ENCODE results near the gene SATB2.

The SATB2 gene

DNA sequence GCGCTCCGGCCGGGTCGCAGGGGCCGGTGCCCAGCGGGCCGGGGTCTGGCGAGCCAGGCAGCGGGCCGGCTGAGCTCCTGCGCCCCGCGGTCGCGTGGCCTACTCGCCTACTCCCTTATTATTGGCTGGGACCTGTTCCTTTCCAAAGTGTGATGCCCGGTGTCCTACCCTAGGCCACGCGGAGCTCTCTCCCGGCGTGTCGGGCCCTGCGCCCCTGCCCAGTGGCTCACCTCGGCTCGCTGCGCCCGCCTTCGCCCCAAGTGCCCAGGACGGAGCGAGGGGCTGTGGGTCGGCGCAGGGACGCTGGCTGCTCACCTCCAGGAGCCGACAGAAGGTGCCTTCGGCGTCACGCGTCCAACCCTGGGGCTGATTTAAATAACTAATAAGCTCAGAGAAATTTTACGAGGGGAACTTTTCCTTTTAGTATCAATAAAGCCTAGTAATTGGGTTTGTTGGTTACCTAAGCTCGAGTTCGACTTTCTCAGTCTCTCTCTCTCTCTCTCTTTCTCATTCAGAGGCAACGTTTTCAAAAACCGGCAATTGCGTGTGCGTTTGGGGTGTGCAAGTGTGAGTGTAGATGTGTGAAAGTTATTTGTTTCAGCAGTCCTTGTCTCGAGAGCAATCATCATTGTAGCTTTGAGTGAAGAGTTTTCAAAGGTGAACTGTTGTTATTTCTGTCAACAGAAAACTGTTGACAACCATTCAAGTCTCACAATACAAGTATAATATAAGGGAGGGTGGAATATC lies 7.0 kb upstream of the SATB2 start:
- Histone ChIP-seq H3K79me2 (ENCODE audit: control insufficient read depth, insufficient read depth, low read length) (no peaks in the 10 kb centered on the region), H3K79me1 (ENCODE audit: low read length) (no peaks in the 10 kb centered on the region), H2AK5ac (ENCODE audit: low read length) (no peak overlapping the region), H3K56ac (ENCODE audit: low read length) (no peak overlapping the region), H4K8ac (ENCODE audit: low read depth, low read length) (no peak overlapping the region), H3K36me3 (ENCODE audit: control insufficient read depth, insufficient read depth, low read length) (no peaks in the 10 kb centered on the region), H3K4ac (ENCODE audit: low read depth, low read length) (no peak overlapping the region), H3K4me2 (ENCODE audit: low read length) (peak overlapping the region; percentile 11), H3K23ac (ENCODE audit: low read length) (no peak overlapping the region), H3K4me3 (ENCODE audit: low read length) (no peak overlapping the region), H3K9ac (ENCODE audit: low read length) (no peak overlapping the region), H4K5ac (ENCODE audit: low read length) (no peak overlapping the region), H3K27ac (ENCODE audit: low read depth, low read length) (no peak overlapping the region), H2BK5ac (ENCODE audit: low read length) (no peak overlapping the region), H3K4me1 (ENCODE audit: control insufficient read depth, low read depth, low read length) (peaks cover 2% of the 10 kb centered on the region), H2BK120ac (ENCODE audit: low read depth, low read length) (no peak overlapping the region), H3K18ac (ENCODE audit: low read length) (no peak overlapping the region), H2BK15ac (replicated peaks; ENCODE audit: low read depth) (no peak overlapping the region), H3K27me3 (ENCODE audit: insufficient read depth, low read length, poor library complexity) (peaks cover 74% of the 10 kb centered on the region)
- no CpG with 5 or more reads among the region's 46 CpGs for WGBS (ENCODE audit: extremely low coverage, insufficient coverage, low lambda C conversion rate)
- no peak for DNase-seq

DNA sequence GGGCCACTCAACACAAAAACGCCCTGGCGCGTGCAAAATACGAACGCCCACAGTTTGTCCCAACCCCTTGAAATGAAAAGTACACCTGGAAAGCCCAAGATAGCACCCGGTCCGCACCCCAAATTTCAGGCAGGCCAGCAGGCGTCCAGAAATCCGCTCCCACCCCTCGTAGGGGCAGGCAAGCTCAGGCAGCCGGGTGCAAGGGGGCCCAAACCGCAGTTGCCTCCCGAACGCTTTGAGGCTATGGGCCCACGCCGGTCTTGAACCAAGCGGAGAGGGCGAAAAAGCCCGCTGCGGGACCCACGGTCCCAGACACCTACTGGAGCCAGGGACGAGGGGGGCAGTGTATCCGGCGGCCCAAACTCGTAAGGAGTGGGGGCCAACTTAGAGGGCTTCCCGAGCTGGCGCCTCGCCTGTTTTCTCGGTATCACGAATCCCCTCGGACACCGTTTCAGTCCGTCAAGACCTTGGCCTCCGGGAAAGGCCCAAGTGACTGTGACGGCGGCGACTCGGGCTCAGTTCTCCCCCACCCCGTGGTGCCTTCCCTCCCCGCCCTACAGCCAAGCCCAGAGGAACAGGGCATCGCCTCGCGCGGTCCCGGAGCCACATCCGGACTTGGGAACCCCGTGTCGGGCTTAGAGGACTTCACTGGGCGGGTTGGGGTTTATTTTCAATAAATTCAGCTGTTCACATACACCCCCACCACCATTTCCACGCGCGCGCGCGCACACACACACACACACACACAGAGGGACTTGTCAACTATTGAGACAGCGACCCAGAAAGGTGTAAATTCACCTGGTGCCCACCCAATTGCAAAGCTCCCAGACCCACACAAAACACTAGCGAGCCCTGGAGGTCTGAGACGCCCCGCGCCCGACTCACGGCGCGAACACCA lies 6.2 kb upstream of the SATB2 start:
- peak overlapping the region; percentile 21 for H3K9ac ChIP-seq (ENCODE audit: low read length)
- no CpG with 5 or more reads among the region's 64 CpGs for WGBS (ENCODE audit: extremely low coverage, insufficient coverage, low lambda C conversion rate)
- no peak overlapping the region for H3K4me3 ChIP-seq (ENCODE audit: low read length)
- no peak overlapping the region for H2BK15ac ChIP-seq (replicated peaks; ENCODE audit: low read depth)
- H3K56ac ChIP-seq (ENCODE audit: low read length) = peak overlapping the region; percentile 44
- H3K18ac ChIP-seq (ENCODE audit: low read length) = no peak overlapping the region
- no peak overlapping the region for H2BK120ac ChIP-seq (ENCODE audit: low read depth, low read length)
- no peaks in the 10 kb centered on the region for H3K79me1 ChIP-seq (ENCODE audit: low read length)
- H4K8ac ChIP-seq (ENCODE audit: low read depth, low read length) = no peak overlapping the region
- H3K23ac ChIP-seq (ENCODE audit: low read length) = no peak overlapping the region
- no peak overlapping the region for H4K5ac ChIP-seq (ENCODE audit: low read length)
- H3K4me2 ChIP-seq (ENCODE audit: low read length) = peak overlapping the region; percentile 70
- DNase-seq = no peak
- H2BK5ac ChIP-seq (ENCODE audit: low read length) = no peak overlapping the region
- H3K4ac ChIP-seq (ENCODE audit: low read depth, low read length) = no peak overlapping the region
- no peak overlapping the region for H3K27ac ChIP-seq (ENCODE audit: low read depth, low read length)
- no peak overlapping the region for H2AK5ac ChIP-seq (ENCODE audit: low read length)
- H3K27me3 ChIP-seq (ENCODE audit: insufficient read depth, low read length, poor library complexity) = peaks cover 67% of the 10 kb centered on the region
- no peaks in the 10 kb centered on the region for H3K36me3 ChIP-seq (ENCODE audit: control insufficient read depth, insufficient read depth, low read length)
- H3K4me1 ChIP-seq (ENCODE audit: control insufficient read depth, low read depth, low read length) = peaks cover 2% of the 10 kb centered on the region
- H3K79me2 ChIP-seq (ENCODE audit: control insufficient read depth, insufficient read depth, low read length) = no peaks in the 10 kb centered on the region

DNA sequence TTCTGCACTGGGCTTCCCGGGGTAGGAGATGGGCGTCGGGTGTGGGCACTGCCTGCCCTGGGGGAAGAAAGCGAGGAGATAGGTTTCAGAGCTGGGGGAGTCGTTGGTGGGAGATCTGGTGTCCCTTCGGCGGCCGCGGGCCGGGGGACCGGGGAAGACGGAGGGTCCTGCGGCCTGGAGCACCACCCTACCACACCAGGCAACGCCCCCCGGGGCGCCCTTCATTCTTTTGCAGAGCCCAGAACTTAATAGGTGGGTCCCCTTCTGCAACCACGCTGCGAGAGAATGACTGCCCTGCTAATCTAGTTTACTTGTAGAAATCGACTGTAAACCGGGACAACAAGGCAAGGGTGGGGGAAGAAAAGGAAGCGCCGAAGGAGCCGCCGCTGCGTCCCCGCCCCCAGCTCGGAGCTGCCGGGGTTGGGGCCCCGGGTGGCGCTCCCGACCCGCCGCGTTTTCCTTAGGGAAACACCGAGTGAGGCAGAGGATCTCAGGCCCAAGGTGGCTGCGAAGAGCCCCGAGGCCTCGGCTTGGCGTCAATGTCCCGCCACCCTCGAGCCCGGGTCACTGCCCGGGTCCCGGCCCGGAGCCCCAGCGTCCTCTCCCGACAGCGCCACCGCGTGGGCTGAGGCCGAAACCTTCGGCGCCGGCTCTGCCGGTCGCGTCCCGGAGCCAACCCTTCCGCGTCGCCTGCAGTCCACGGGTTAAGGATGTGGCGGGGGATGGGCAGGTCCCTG lies 5.4 kb upstream of the SATB2 start:
- no peak overlapping the region for H3K23ac ChIP-seq (ENCODE audit: low read length)
- H3K79me1 ChIP-seq (ENCODE audit: low read length) = no peaks in the 10 kb centered on the region
- H4K5ac ChIP-seq (ENCODE audit: low read length) = no peak overlapping the region
- H2BK5ac ChIP-seq (ENCODE audit: low read length) = no peak overlapping the region
- H3K36me3 ChIP-seq (ENCODE audit: control insufficient read depth, insufficient read depth, low read length) = no peaks in the 10 kb centered on the region
- peak overlapping the region; percentile 73 for H3K56ac ChIP-seq (ENCODE audit: low read length)
- H2BK15ac ChIP-seq (replicated peaks; ENCODE audit: low read depth) = no peak overlapping the region
- H3K4me2 ChIP-seq (ENCODE audit: low read length) = peak overlapping the region; percentile 81
- H3K9ac ChIP-seq (ENCODE audit: low read length) = peak overlapping the region; percentile 63
- H3K18ac ChIP-seq (ENCODE audit: low read length) = no peak overlapping the region
- H3K4me3 ChIP-seq (ENCODE audit: low read length) = peak overlapping the region; percentile 17
- WGBS (ENCODE audit: extremely low coverage, insufficient coverage, low lambda C conversion rate) = no CpG with 5 or more reads among the region's 63 CpGs
- peaks cover 59% of the 10 kb centered on the region for H3K27me3 ChIP-seq (ENCODE audit: insufficient read depth, low read length, poor library complexity)
- no peak overlapping the region for H3K27ac ChIP-seq (ENCODE audit: low read depth, low read length)
- no peak overlapping the region for H3K4ac ChIP-seq (ENCODE audit: low read depth, low read length)
- peaks cover 2% of the 10 kb centered on the region for H3K4me1 ChIP-seq (ENCODE audit: control insufficient read depth, low read depth, low read length)
- no peak overlapping the region for H2BK120ac ChIP-seq (ENCODE audit: low read depth, low read length)
- DNase-seq = peak; percentile 78
- H4K8ac ChIP-seq (ENCODE audit: low read depth, low read length) = no peak overlapping the region
- H3K79me2 ChIP-seq (ENCODE audit: control insufficient read depth, insufficient read depth, low read length) = no peaks in the 10 kb centered on the region
- H2AK5ac ChIP-seq (ENCODE audit: low read length) = no peak overlapping the region

DNA sequence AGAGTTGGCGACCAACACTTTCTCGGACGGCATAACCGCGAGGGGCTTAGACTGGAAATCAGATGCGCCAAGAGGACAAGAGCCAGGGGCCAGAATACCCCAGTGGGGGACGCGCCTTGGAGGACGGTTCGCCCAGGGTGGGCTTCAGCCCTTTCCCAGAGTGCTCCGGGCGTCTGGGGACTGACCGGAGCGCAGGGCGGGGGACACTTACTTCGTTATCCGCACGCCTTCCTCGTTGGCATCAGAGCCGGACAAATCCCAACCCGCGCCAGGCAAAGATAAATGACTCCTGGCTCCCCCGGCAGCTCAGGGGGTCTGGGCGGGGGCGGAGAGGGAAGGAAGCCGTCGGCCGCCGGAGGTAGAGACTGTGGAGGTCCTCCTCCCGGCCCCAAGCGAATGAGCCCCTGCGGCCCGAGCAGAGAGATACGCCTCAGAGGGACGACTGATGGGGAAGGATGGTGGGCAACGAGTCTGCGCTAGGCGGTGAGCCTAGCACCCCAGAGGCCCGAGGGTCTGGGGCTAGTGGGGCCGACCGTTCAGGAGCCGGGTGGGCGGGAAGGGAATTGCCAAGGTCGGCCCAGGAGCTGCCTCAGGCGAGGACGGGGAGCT lies 4.7 kb upstream of the SATB2 start:
- Histone ChIP-seq H3K27ac (ENCODE audit: low read depth, low read length) (no peak overlapping the region), H3K4me3 (ENCODE audit: low read length) (peak overlapping the region; percentile 41), H3K4ac (ENCODE audit: low read depth, low read length) (no peak overlapping the region), H2BK120ac (ENCODE audit: low read depth, low read length) (no peak overlapping the region), H3K18ac (ENCODE audit: low read length) (no peak overlapping the region), H3K23ac (ENCODE audit: low read length) (no peak overlapping the region), H3K4me2 (ENCODE audit: low read length) (peak overlapping the region; percentile 81), H3K27me3 (ENCODE audit: insufficient read depth, low read length, poor library complexity) (peaks cover 52% of the 10 kb centered on the region), H3K56ac (ENCODE audit: low read length) (peak overlapping the region; percentile 73), H3K4me1 (ENCODE audit: control insufficient read depth, low read depth, low read length) (peaks cover 2% of the 10 kb centered on the region), H2BK15ac (replicated peaks; ENCODE audit: low read depth) (no peak overlapping the region), H2AK5ac (ENCODE audit: low read length) (no peak overlapping the region), H4K8ac (ENCODE audit: low read depth, low read length) (no peak overlapping the region), H2BK5ac (ENCODE audit: low read length) (no peak overlapping the region), H3K79me2 (ENCODE audit: control insufficient read depth, insufficient read depth, low read length) (no peaks in the 10 kb centered on the region), H3K9ac (ENCODE audit: low read length) (peak overlapping the region; percentile 63), H3K79me1 (ENCODE audit: low read length) (no peaks in the 10 kb centered on the region), H4K5ac (ENCODE audit: low read length) (no peak overlapping the region), H3K36me3 (ENCODE audit: control insufficient read depth, insufficient read depth, low read length) (no peaks in the 10 kb centered on the region)
- DNase-seq = peak; percentile 44
- no CpG with 5 or more reads among the region's 46 CpGs for WGBS (ENCODE audit: extremely low coverage, insufficient coverage, low lambda C conversion rate)

DNA sequence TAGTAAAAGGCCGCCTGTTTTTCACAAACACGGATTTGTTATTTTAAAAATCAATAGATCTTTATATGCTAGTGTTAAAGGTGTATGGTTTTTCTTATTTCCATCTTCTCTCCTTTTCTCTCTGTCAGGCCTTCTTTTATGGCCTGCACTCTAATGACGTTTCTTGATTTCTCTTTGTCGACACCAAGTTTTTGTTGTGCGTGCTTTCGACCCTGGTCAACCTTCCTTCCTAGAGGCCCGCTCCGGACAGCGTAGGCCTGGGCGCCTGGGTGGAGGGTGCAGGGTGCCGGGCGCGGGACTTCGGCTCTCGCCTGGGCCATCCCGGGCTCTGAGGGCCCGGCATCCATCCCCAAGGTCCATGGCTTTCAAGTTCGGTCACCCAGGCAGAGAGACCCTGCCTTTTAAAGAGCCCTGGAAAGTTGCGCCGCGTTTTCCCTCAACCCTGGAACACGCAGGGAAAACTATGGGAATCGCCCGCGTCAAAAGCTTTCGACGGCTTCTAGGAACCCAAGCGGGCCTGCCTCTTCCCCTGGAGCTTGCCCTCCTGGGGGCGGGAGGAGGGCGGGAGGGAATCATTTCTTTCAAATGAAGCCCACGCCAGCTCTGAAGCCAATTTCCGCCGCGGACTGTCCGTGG lies 4.1 kb upstream of the SATB2 start:
- Histone ChIP-seq H3K79me2 (ENCODE audit: control insufficient read depth, insufficient read depth, low read length) (no peaks in the 10 kb centered on the region), H3K23ac (ENCODE audit: low read length) (peak overlapping the region; percentile 45), H3K36me3 (ENCODE audit: control insufficient read depth, insufficient read depth, low read length) (no peaks in the 10 kb centered on the region), H3K9ac (ENCODE audit: low read length) (peak overlapping the region; percentile 9), H3K4ac (ENCODE audit: low read depth, low read length) (no peak overlapping the region), H4K8ac (ENCODE audit: low read depth, low read length) (no peak overlapping the region), H3K27me3 (ENCODE audit: insufficient read depth, low read length, poor library complexity) (peaks cover 46% of the 10 kb centered on the region), H2AK5ac (ENCODE audit: low read length) (no peak overlapping the region), H2BK5ac (ENCODE audit: low read length) (no peak overlapping the region), H2BK15ac (replicated peaks; ENCODE audit: low read depth) (no peak overlapping the region), H2BK120ac (ENCODE audit: low read depth, low read length) (no peak overlapping the region), H3K4me1 (ENCODE audit: control insufficient read depth, low read depth, low read length) (peaks cover 2% of the 10 kb centered on the region), H3K27ac (ENCODE audit: low read depth, low read length) (no peak overlapping the region), H3K4me2 (ENCODE audit: low read length) (peak overlapping the region; percentile 81), H3K4me3 (ENCODE audit: low read length) (peak overlapping the region; percentile 41), H3K79me1 (ENCODE audit: low read length) (no peaks in the 10 kb centered on the region), H4K5ac (ENCODE audit: low read length) (no peak overlapping the region), H3K18ac (ENCODE audit: low read length) (no peak overlapping the region), H3K56ac (ENCODE audit: low read length) (peak overlapping the region; percentile 64)
- no peak for DNase-seq
- no CpG with 5 or more reads among the region's 35 CpGs for WGBS (ENCODE audit: extremely low coverage, insufficient coverage, low lambda C conversion rate)

Data from mesendoderm (in vitro differentiated cells).